Right ventricle myocardium inferior (tissue), 1 donor: ENCODE measurements around the gene ATRN. TPM values are rescaled to one million over a fixed set of nuclear protein-coding genes. Genes with fewer than 3 reads are reported as not detected.
"Not testable (repeated sequence)": the region's sequence is repeated elsewhere in the genome, so short reads cannot be mapped to it uniquely, and the experiment has no call there.

Experiments
- ATAC-seq: fragments of 200-7000 bp; cut with Tn5 transposase; one replicate; pipeline ENCODE4 v1.9.1; 2020; ENCODE audit warnings: mild to moderate bottlenecking, moderate library complexity
- DNase-seq: peaks from one replicate; pipeline ENCODE4 v3.0.0; 2021; ENCODE audit errors: missing footprints
- intact Hi-C: fragments of 100-400 bp; cut with DNase I; formaldehyde crosslinking; loops from one replicate; pipeline ENCODE4 v1.11.0; 2022
- long read RNA-seq: library from polyadenylated mRNA; unstranded; transcript quantifications from one replicate; pipeline ENCODE4 v2.0.0, GENCODE V29; 2021
- total RNA-seq: library from RNA; stranded (reverse); fragmentation: NEBNext Ultra II Directional; extraction: Animal tissue kit (Norgen Biotek cat#: 25700); gene quantifications from one replicate; pipeline ENCODE4 v1.2.1, GENCODE V29; 2021
- donor health status: DM: no; HTN: yes; CAD: no; lungs with severe emphysema.

The ATRN gene
- 32.5 TPM for total RNA-seq
- long read RNA-seq, partial matches to known transcripts = 0 of 8 reads
- long read RNA-seq, other reads (novel, unspliced or antisense) = 7 of 8 reads

GRCh38 chr20:3470627-3471396 is at the start of gene ATRN:
TSS of gene ATRN (plus strand) at chr20:3471018. CDS start at chr20:3471108, 90 bp downstream.
- intact Hi-C loops = loop anchor here (1.0 kb wide), 1 partner anchor 63 kb away; no protein-coding TSS in a partner anchor
- DNase-seq (peak; percentile 96), ATAC-seq (peak; percentile 99)

- intact Hi-C loops = no loop called here
- DNase-seq (no peak), ATAC-seq (no peak)
Measured at GRCh38 chr20:3421985-3422384, 48.8 kb upstream of the ATRN start.

- intact Hi-C loops = no loop called here
- ATAC-seq (no peak), DNase-seq (no peak)
Measured at GRCh38 chr20:3423126-3423525, 47.7 kb upstream of the ATRN start.

- ATAC-seq, intact Hi-C loops, DNase-seq: not testable (repeated sequence)
Measured at GRCh38 chr20:3426766-3427165, 44.1 kb upstream of the ATRN start.

- ATAC-seq = peak; percentile 63
- no peak for DNase-seq
- intact Hi-C loops = no loop called here
Measured at GRCh38 chr20:3430376-3431069, 40.3 kb upstream of the ATRN start.

- no peak for DNase-seq
- peak; percentile 45 for ATAC-seq
- intact Hi-C loops = no loop called here
Measured at GRCh38 chr20:3431109-3431508, 39.7 kb upstream of the ATRN start.

- DNase-seq = no peak
- no peak for ATAC-seq
- intact Hi-C loops = no loop called here
Measured at GRCh38 chr20:3432844-3433243, 38.0 kb upstream of the ATRN start.

GRCh38 chr20:3433744-3434143 is 37.1 kb upstream of the ATRN start:
- DNase-seq (no peak), ATAC-seq (no peak)
- intact Hi-C loops = no loop called here

- DNase-seq = no peak
Measured at GRCh38 chr20:3434232-3434631, 36.6 kb upstream of the ATRN start.

GRCh38 chr20:3436864-3437574 is 33.8 kb upstream of the ATRN start:
- no peak for ATAC-seq
- DNase-seq = no peak
- intact Hi-C loops = no loop called here

More at GRCh38 chr20:3434232-3434631, 36.6 kb upstream of the ATRN start:
- ATAC-seq = no peak
- intact Hi-C loops = no loop called here

GRCh38 chr20:3446779-3447178 is 24.0 kb upstream of the ATRN start:
- DNase-seq (no peak), ATAC-seq (no peak)
- intact Hi-C loops = no loop called here

- ATAC-seq (no peak), DNase-seq (no peak)
- intact Hi-C loops = no loop called here
Measured at GRCh38 chr20:3447321-3447720, 23.5 kb upstream of the ATRN start.

GRCh38 chr20:3449319-3449718 is 21.5 kb upstream of the ATRN start:
- DNase-seq = no peak
- intact Hi-C loops = no loop called here
- no peak for ATAC-seq

GRCh38 chr20:3452136-3452535 is 18.7 kb upstream of the ATRN start:
- intact Hi-C loops = no loop called here
- DNase-seq = no peak
- ATAC-seq = no peak

GRCh38 chr20:3452690-3453089 is 18.1 kb upstream of the ATRN start:
- intact Hi-C loops = no loop called here
- ATAC-seq = no peak

GRCh38 chr20:3454831-3455230 is 16.0 kb upstream of the ATRN start:
- DNase-seq (no peak), ATAC-seq (no peak)
- intact Hi-C loops = no loop called here

More at GRCh38 chr20:3452690-3453089, 18.1 kb upstream of the ATRN start:
- DNase-seq = no peak

GRCh38 chr20:3456648-3457047 is 14.2 kb upstream of the ATRN start:
- intact Hi-C loops = no loop called here
- no peak for DNase-seq

GRCh38 chr20:3459881-3460307 is 10.9 kb upstream of the ATRN start:
- peak; percentile 69 for ATAC-seq
- intact Hi-C loops = no loop called here
- no peak for DNase-seq

More at GRCh38 chr20:3456648-3457047, 14.2 kb upstream of the ATRN start:
- no peak for ATAC-seq

GRCh38 chr20:3461211-3461771 is 9.5 kb upstream of the ATRN start:
- ATAC-seq = peak; percentile 29
- intact Hi-C loops = no loop called here

More at GRCh38 chr20:3461211-3461771, 9.5 kb upstream of the ATRN start:
- DNase-seq = no peak
